ENCODE measurements around the gene NLN. TPM values are rescaled to one million over a fixed set of nuclear protein-coding genes. Genes with fewer than 3 reads are reported as not detected.

Gene NLN
- total RNA-seq, 1 experiment from 2014 or later, result 34.8 TPM

GRCh38 chr5:65831276-65831675 lies 109.3 kb downstream of the NLN start:
- H3K9me3 Mint-ChIP-seq (ENCODE audit: unreplicated experiment), result no peaks in the 10 kb centered on the region
- no peak for TF ChIP-seq CTCF (IDR thresholded peaks at IDR 0.05; ENCODE audit: insufficient read depth in 1 of 2, low read depth in 1 of 2, low read length in 1 of 2, severe bottlenecking in 1 of 2, unreplicated experiment in 1 of 2)
- Histone ChIP-seq H3K9me3 (no peaks in the 10 kb centered on the region), H3K27me3 (replicated peaks; ENCODE audit: control insufficient read depth, insufficient read depth, low read length) (no peaks in the 10 kb centered on the region), H3K4me1 (no peaks in the 10 kb centered on the region), H3K36me3 (ENCODE audit: control insufficient read depth, insufficient read depth, low read length) (no peaks in the 10 kb centered on the region), H3K4me3 (ENCODE audit: low read depth, low read length) (no peak overlapping the region)
- intact Hi-C loops (cut with micrococcal nuclease; ENCODE audit: unreplicated experiment), result no loop called here
- CTCF ChIA-PET, result no interaction called here
- POLR2A ChIA-PET, result no interaction called here
- no peaks in the 10 kb centered on the region for H3K4me1 Mint-ChIP-seq (ENCODE audit: low read depth, unreplicated experiment)
- no peak overlapping the region for H3K27ac Mint-ChIP-seq (ENCODE audit: unreplicated experiment)
- H3K4me3 Mint-ChIP-seq (ENCODE audit: unreplicated experiment), result no peak overlapping the region
- H3K27me3 Mint-ChIP-seq (ENCODE audit: insufficient read depth, unreplicated experiment), result no peaks in the 10 kb centered on the region
- no TSS peak for BruUV-seq (replicated peaks)
- DNase-seq, result no peak
- no peaks in the 10 kb centered on the region for H3K36me3 Mint-ChIP-seq (ENCODE audit: insufficient read depth, unreplicated experiment)

DNA sequence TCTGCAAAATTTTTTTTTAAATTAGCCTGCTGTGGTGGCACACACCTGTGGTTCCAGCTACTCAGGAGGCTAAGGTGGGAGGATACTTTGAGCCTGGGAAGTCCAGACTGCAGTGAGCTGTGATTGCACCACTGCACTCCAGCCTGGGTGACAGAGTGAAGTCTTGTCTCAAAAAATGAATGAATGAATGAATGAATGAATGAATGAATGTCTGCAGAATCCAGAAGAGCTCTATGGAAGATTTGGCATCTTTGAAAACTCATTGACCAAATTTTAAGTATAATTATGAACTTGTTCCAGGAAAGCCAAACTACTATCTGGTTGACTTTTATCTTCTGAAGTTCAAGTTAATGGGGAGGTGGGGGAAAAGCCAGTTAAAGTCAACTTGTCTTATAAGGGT lies 110.1 kb downstream of the NLN start:
- Mint-ChIP-seq H3K4me3 (ENCODE audit: unreplicated experiment) (no peak overlapping the region), H3K9me3 (ENCODE audit: unreplicated experiment) (no peaks in the 10 kb centered on the region), H3K27me3 (ENCODE audit: insufficient read depth, unreplicated experiment) (no peaks in the 10 kb centered on the region), H3K4me1 (ENCODE audit: low read depth, unreplicated experiment) (no peaks in the 10 kb centered on the region), H3K36me3 (ENCODE audit: insufficient read depth, unreplicated experiment) (no peaks in the 10 kb centered on the region), H3K27ac (ENCODE audit: unreplicated experiment) (no peak overlapping the region)
- intact Hi-C loops (cut with micrococcal nuclease; ENCODE audit: unreplicated experiment), result no loop called here
- H3K4me3 ChIP-seq (ENCODE audit: low read depth, low read length), result no peak overlapping the region
- ChIA-PET POLR2A (no interaction called here), CTCF (no interaction called here)
- no peaks in the 10 kb centered on the region for H3K27me3 ChIP-seq (replicated peaks; ENCODE audit: control insufficient read depth, insufficient read depth, low read length)
- H3K9me3 ChIP-seq, result no peaks in the 10 kb centered on the region
- H3K4me1 ChIP-seq, result no peaks in the 10 kb centered on the region
- no peaks in the 10 kb centered on the region for H3K36me3 ChIP-seq (ENCODE audit: control insufficient read depth, insufficient read depth, low read length)
- BruUV-seq (replicated peaks), result no TSS peak
- no peak for TF ChIP-seq CTCF (IDR thresholded peaks at IDR 0.05; ENCODE audit: insufficient read depth in 1 of 2, low read depth in 1 of 2, low read length in 1 of 2, severe bottlenecking in 1 of 2, unreplicated experiment in 1 of 2)
- no peak for DNase-seq

- intact Hi-C loops (cut with micrococcal nuclease; ENCODE audit: unreplicated experiment), result no loop called here
- Histone ChIP-seq H3K4me1 (no peaks in the 10 kb centered on the region), H3K9me3 (no peaks in the 10 kb centered on the region), H3K4me3 (ENCODE audit: low read depth, low read length) (no peak overlapping the region), H3K36me3 (ENCODE audit: control insufficient read depth, insufficient read depth, low read length) (no peaks in the 10 kb centered on the region), H3K27me3 (replicated peaks; ENCODE audit: control insufficient read depth, insufficient read depth, low read length) (no peaks in the 10 kb centered on the region)
- BruUV-seq (replicated peaks), result no TSS peak
- Mint-ChIP-seq H3K4me3 (ENCODE audit: unreplicated experiment) (no peak overlapping the region), H3K9me3 (ENCODE audit: unreplicated experiment) (no peaks in the 10 kb centered on the region), H3K27ac (ENCODE audit: unreplicated experiment) (no peak overlapping the region), H3K36me3 (ENCODE audit: insufficient read depth, unreplicated experiment) (no peaks in the 10 kb centered on the region), H3K27me3 (ENCODE audit: insufficient read depth, unreplicated experiment) (no peaks in the 10 kb centered on the region), H3K4me1 (ENCODE audit: low read depth, unreplicated experiment) (no peaks in the 10 kb centered on the region)
- POLR2A ChIA-PET, result no interaction called here
- no peak for TF ChIP-seq CTCF (IDR thresholded peaks at IDR 0.05; ENCODE audit: insufficient read depth in 1 of 2, low read depth in 1 of 2, low read length in 1 of 2, severe bottlenecking in 1 of 2, unreplicated experiment in 1 of 2)
- DNase-seq, result no peak
- CTCF ChIA-PET, result no interaction called here
These were observed 110.7 kb downstream of the NLN start for GRCh38 chr5:65832603-65833228.
